Stomach (tissue), 4 donors: ENCODE measurements around the gene SGCA.
A peak's percentile ranks its signal among the peaks of the same experiment; 100 is the strongest.

Source experiments
- CTCF ChIP-seq, 7 experiments: fragments of 450-650 bp in 4 of 7; fragments of 200-600 bp in 3 of 7; sonication (generic) in 3 of 7; IDR thresholded peaks; one replicate each; pipeline ENCODE4 v1.5.1; 2016 to 2019; ENCODE audit warnings: antibody characterized with exemption in 7 of 7, control low read depth in 2 of 7, mild to moderate bottlenecking in 1 of 7
- EP300 ChIP-seq: sonication (generic); formaldehyde crosslinking; IDR thresholded peaks from one replicate; pipeline ENCODE4 v1.6.1; 2017; ENCODE audit warnings: antibody characterized with exemption
- POLR2A ChIP-seq, 4 donors: fragments of 450-650 bp; IDR thresholded peaks; one replicate each; pipeline ENCODE4 v1.6.1; 2016; ENCODE audit warnings: antibody characterized with exemption in 4 of 4, control low read depth in 2 of 4, mild to moderate bottlenecking in 1 of 4, moderate library complexity in 1 of 4

GRCh38 chr17:50117202-50118051 is 48.4 kb upstream of the SGCA start:
- TF ChIP-seq CTCF (IDR thresholded peaks at IDR 0.05) (peak in 5 of 7 experiments; percentile 51 to 73 (median 70)), POLR2A (IDR thresholded peaks at IDR 0.05) (no peak), EP300 (no peak)
